ENCODE results near the gene DYNC2I2.

The DYNC2I2 gene

GRCh38 chr9:128633057-128633456 lies 23.6 kb downstream of the DYNC2I2 start:
- no peak overlapping the region for H3K4me3 ChIP-seq (ENCODE audit: low read depth, low read length)
- H3K36me3 ChIP-seq: peaks cover 97% of the 10 kb centered on the region
- H3K27me3 ChIP-seq (ENCODE audit: insufficient read depth, low read depth, severe bottlenecking): no peaks in the 10 kb centered on the region
- no peaks in the 10 kb centered on the region for H3K9me3 ChIP-seq (ENCODE audit: severe bottlenecking)
- TF ChIP-seq CTCF (IDR thresholded peaks at IDR 0.05; ENCODE audit: low read depth, low read length): no peak
- no peak for DNase-seq
- H3K27ac ChIP-seq: no peak overlapping the region

- Histone ChIP-seq H3K4me3 (ENCODE audit: low read depth, low read length) (no peak overlapping the region), H3K36me3 (peaks cover 97% of the 10 kb centered on the region), H3K27me3 (ENCODE audit: insufficient read depth, low read depth, severe bottlenecking) (no peaks in the 10 kb centered on the region), H3K27ac (no peak overlapping the region), H3K9me3 (ENCODE audit: severe bottlenecking) (no peaks in the 10 kb centered on the region)
- no peak for TF ChIP-seq CTCF (IDR thresholded peaks at IDR 0.05; ENCODE audit: low read depth, low read length)
- DNase-seq: no peak
These were observed 24.2 kb downstream of the DYNC2I2 start for GRCh38 chr9:128632486-128632885.

- no peaks in the 10 kb centered on the region for H3K9me3 ChIP-seq (ENCODE audit: severe bottlenecking)
- peaks cover 97% of the 10 kb centered on the region for H3K36me3 ChIP-seq
- TF ChIP-seq CTCF (IDR thresholded peaks at IDR 0.05; ENCODE audit: low read depth, low read length): no peak
- H3K27ac ChIP-seq: no peak overlapping the region
- DNase-seq: no peak
- no peaks in the 10 kb centered on the region for H3K27me3 ChIP-seq (ENCODE audit: insufficient read depth, low read depth, severe bottlenecking)
- no peak overlapping the region for H3K4me3 ChIP-seq (ENCODE audit: low read depth, low read length)
These were observed 24.6 kb downstream of the DYNC2I2 start for GRCh38 chr9:128632066-128632465.

- DNase-seq: no peak
- H3K27ac ChIP-seq: no peak overlapping the region
- H3K9me3 ChIP-seq (ENCODE audit: severe bottlenecking): no peaks in the 10 kb centered on the region
- peaks cover 97% of the 10 kb centered on the region for H3K36me3 ChIP-seq
- H3K27me3 ChIP-seq (ENCODE audit: insufficient read depth, low read depth, severe bottlenecking): no peaks in the 10 kb centered on the region
- H3K4me3 ChIP-seq (ENCODE audit: low read depth, low read length): no peak overlapping the region
- TF ChIP-seq CTCF (IDR thresholded peaks at IDR 0.05; ENCODE audit: low read depth, low read length): no peak
These were observed 25.0 kb downstream of the DYNC2I2 start for GRCh38 chr9:128631636-128632035.

GRCh38 chr9:128629852-128630545 lies 26.6 kb downstream of the DYNC2I2 start:
- no peaks in the 10 kb centered on the region for H3K27me3 ChIP-seq (ENCODE audit: insufficient read depth, low read depth, severe bottlenecking)
- H3K4me3 ChIP-seq (ENCODE audit: low read depth, low read length): no peak overlapping the region
- H3K9me3 ChIP-seq (ENCODE audit: severe bottlenecking): no peaks in the 10 kb centered on the region
- TF ChIP-seq CTCF (IDR thresholded peaks at IDR 0.05; ENCODE audit: low read depth, low read length): no peak
- no peak for DNase-seq
- peaks cover 100% of the 10 kb centered on the region for H3K36me3 ChIP-seq
- no peak overlapping the region for H3K27ac ChIP-seq

GRCh38 chr9:128629136-128629535 lies 27.5 kb downstream of the DYNC2I2 start:
- H3K4me3 ChIP-seq (ENCODE audit: low read depth, low read length): no peak overlapping the region
- peaks cover 100% of the 10 kb centered on the region for H3K36me3 ChIP-seq
- no peak for DNase-seq
- no peak overlapping the region for H3K27ac ChIP-seq
- no peaks in the 10 kb centered on the region for H3K9me3 ChIP-seq (ENCODE audit: severe bottlenecking)
- no peak for TF ChIP-seq CTCF (IDR thresholded peaks at IDR 0.05; ENCODE audit: low read depth, low read length)
- no peaks in the 10 kb centered on the region for H3K27me3 ChIP-seq (ENCODE audit: insufficient read depth, low read depth, severe bottlenecking)
